HG02870 (cell line): ENCODE results near the gene SPINT2.

ENCODE experiments used
- ATAC-seq: cut with Tn5 transposase; IDR thresholded peaks from one replicate; pipeline ENCODE4 v1.9.1; 2021; ENCODE audit warnings: mild to moderate bottlenecking, moderate library complexity; ENCODE audit not compliant: unreplicated experiment

SPINT2 gene

GRCh38 chr19:38291855-38292254 lies 27.5 kb downstream of the SPINT2 start:
- no peak for ATAC-seq

GRCh38 chr19:38293281-38293680 lies 28.9 kb downstream of the SPINT2 start:
- no peak for ATAC-seq

GRCh38 chr19:38294090-38294489 lies 29.7 kb downstream of the SPINT2 start:
- ATAC-seq: no peak

DNA sequence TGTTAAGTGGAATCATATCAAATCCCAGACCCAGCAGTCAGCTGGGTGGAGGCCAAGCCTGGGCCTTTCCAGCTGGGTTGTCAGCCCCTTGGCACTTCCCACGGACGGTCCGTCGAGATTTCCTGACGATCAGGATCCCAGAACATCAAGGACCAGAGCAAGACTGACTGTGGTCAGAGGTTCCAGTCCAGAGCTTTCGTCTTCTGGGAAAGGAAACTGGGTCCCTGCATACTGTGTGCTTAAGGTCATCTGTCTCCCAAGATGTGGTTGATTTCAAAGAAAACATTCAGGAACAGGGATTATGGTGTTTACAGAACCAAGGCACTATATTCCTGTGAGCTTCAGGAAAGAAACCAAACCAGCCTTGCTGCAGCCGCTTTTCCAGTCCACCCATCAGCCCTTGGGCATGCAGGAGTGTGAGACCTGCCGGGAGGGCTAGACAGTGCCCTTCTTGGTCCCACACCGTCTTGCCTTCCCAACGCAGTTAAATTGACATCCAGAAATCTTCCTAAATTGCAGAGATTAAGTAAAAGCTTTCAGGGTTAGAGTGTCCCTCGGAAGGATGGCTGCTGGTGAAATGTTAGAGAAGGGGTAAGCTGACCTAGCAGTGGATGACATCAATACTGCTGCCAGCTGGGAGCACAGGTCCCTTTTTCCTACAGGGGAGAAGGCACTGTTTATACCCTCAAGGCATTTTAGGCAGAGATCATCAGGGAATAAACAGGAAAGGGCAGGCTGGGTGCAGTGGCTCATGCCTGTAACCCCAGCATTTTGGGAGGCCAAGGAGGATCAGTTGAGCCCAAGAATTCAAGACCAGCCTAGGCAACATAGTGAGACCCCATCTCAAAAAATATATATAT lies 34.7 kb downstream of the SPINT2 start:
- no peak for ATAC-seq

- ATAC-seq: no peak
Observed at GRCh38 chr19:38303517-38304351, 39.4 kb downstream of the SPINT2 start, which contains the start of gene C19orf33. C19orf33 (plus strand) TSS chr19:38304251; CDS start chr19:38304262, 11 bp downstream.

GRCh38 chr19:38304352-38304865 lies 40.0 kb downstream of the SPINT2 start:
- ATAC-seq: no peak

DNA sequence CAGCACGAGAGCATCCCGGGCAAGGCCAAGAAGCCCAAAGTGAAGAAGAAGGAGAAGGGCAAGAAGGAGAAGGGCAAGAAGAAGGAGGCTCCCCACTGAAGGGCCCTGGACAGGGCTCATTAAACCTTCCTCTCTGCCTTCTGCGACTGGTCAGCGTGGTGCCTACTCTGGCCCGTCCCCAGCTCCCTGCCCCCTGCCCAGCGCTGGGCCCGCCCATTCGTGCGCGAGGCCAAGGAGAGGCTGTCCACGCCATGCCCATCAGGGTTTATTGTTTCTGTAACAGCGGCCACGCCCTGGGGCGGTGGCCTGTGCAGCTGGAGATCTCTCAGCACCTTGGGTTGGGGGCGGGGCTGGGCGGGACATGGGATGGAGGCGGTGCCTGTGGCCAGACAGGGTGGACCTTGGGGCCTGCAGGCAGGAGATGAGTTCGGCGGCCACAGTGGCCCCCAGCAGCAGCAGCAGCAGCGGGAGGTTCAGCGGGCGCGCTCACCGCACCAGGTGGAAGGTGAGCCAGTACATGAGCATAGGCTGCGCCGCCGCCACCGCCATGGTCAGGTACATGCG lies 40.6 kb downstream of the SPINT2 start:
- ATAC-seq: no peak

DNA sequence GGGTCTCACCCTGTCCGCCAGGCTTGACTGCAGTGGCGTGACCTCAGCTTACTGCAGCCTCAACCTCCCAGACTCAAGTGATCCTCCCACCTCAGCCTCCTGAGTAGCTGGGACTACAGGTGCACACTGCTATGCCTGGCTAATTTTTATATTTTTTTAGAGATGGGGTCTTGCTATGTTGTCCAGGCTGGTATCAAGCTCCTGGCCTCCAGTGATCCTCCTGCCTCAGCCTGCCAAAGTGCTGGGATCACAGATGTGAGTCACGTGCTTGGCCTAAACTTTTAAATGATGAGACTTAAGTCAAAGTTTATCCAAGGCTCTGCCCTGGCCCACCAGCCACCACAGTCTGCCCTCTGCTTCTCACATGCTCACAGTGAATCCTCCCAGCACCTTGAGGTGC lies 41.9 kb downstream of the SPINT2 start:
- no peak for ATAC-seq

DNA sequence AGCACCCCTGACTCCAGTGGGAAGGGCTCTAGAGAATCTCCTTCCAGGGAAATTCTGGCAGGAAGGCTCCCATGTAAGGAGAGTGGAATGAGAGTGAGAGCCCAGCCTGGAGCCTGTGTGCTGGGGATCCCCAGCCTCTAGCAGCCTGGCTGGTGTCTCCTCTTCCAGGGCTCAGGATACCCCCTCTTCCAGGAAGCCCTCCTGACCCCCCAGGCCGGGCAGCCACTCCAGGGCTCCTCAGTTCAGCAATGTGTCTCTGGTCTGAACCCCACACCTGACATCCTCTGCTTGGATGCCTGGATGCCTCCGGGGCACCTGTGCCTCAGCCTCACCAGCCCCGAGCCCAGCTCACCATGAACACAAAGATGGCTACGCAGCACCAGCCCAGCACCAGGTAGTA lies 42.7 kb downstream of the SPINT2 start:
- no peak for ATAC-seq

GRCh38 chr19:38307597-38307996 lies 43.2 kb downstream of the SPINT2 start:
- no peak for ATAC-seq

GRCh38 chr19:38308006-38308766 lies 43.8 kb downstream of the SPINT2 start:
- no peak for ATAC-seq

GRCh38 chr19:38308926-38309614 lies 44.7 kb downstream of the SPINT2 start:
- no peak for ATAC-seq

- no peak for ATAC-seq
Observed at GRCh38 chr19:38309615-38310278, 45.4 kb downstream of the SPINT2 start.

DNA sequence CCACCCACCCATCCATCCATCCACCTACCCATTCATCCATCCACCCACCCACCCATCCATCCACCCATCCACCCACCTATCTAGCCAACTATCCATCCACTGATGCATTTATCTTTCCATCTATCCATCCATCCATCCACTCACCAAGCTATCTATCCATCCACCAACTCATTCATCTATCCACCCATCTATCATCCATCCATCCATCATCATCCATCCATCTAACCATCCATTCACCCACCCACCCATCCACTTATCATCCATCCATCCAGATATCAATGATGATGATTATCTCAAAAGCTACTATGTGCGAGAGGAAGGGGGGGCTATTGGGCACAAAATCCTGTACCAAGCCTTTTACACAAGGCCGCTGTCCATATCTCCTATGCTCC lies 45.9 kb downstream of the SPINT2 start:
- ATAC-seq: no peak

DNA sequence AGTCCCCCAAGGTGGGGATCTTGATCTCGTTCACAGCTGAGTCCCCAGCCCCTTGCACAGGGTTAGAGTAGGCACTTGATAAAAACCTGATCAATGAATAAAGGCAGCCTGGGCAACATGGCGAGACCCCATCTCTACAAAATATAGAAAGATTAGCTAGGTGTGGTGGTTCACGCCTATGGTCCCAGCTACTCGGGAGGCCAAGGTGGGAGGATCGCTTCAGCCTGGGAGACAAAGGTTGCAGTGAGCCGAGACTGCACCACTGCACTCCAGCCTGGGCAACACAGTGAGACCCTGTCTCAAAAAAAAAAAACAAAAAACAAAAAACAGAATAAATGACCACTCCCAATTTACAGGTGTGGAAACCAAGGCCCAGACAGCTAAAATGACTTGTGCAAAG lies 46.6 kb downstream of the SPINT2 start:
- no peak for ATAC-seq

GRCh38 chr19:38315657-38316476 lies 51.5 kb downstream of the SPINT2 start, which contains the start of gene YIF1B:
YIF1B (minus strand) TSS chr19:38315947; CDS start chr19:38315917, 30 bp downstream.
- ATAC-seq: peak; percentile 83

DNA sequence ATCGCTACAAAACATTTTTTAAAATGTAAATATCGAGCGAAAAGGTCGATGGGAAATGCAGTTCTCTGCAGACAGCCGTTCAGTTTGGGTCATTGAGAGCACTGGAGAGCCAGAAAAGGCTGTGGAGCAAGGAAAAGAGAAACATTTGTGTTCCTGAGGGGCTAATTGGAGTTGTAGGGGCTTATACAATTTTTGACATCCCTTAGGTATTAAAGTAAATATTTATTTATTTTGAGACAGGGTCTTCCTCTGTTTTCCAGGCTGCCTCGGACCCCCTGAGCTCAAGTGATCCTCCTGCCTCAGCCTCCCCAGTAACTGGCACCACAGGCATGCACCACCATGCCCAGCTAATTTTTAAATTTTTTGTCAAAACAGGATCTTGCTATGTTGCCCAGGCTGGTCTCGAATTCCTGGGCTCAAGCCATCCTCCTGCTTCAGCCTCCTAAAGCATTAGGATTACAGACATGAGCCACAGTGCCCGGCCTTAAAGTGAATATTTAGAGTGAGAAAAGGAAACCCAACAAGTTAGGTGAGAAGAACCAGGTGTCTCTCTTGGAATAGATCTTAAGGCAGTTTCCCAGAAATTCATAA lies 52.2 kb downstream of the SPINT2 start:
- no peak for ATAC-seq

- ATAC-seq: no peak
Observed at GRCh38 chr19:38317104-38317612, 52.8 kb downstream of the SPINT2 start.
